Keratinocyte (primary cell): Measurements from ENCODE around the gene ZNF354C. TPM values are rescaled to one million over a fixed set of nuclear protein-coding genes. Genes with fewer than 3 reads are reported as not detected.

ENCODE experiments used
- DNase-seq: peaks from one replicate; pipeline ENCODE4 v3.0.0-alpha.2; 2011; ENCODE audit warnings: low read depth, missing footprints, low spot score
- FAIRE-seq: peaks from 2 replicates; lab custom pipeline; 2011; peaks lifted over from hg19 to GRCh38; lab: Jason Lieb, UNC
- H2AFZ ChIP-seq: 2 replicates; pipeline ENCODE4 v1.6.0; 2012; ENCODE audit warnings: low read length, control low read depth, inconsistent platforms; ENCODE audit not compliant: control insufficient read depth
- H3K27ac ChIP-seq: 2 replicates; pipeline ENCODE4 v1.5.1; 2011; ENCODE audit warnings: low read length; ENCODE audit not compliant: control insufficient read depth, insufficient read depth
- H3K27me3 ChIP-seq: 3 replicates; pipeline ENCODE4 v1.6.0; 2011; ENCODE audit warnings: low read length; ENCODE audit not compliant: control insufficient read depth, insufficient read depth; ENCODE audit errors: extremely low read depth
- H3K36me3 ChIP-seq, 2 experiments: 2 replicates in 1 of 2; 3 replicates in 1 of 2; pipeline ENCODE4 v1.5.1; 2011; ENCODE audit warnings: low read length in 2 of 2, mild to moderate bottlenecking in 1 of 2; ENCODE audit not compliant: control insufficient read depth in 2 of 2, insufficient read depth in 2 of 2; ENCODE audit errors: extremely low read depth in 1 of 2
- H3K4me1 ChIP-seq: 3 replicates; pipeline ENCODE4 v1.5.1; 2011; ENCODE audit warnings: low read length; ENCODE audit not compliant: control insufficient read depth, insufficient read depth; ENCODE audit errors: extremely low read depth
- H3K4me2 ChIP-seq: 3 replicates; pipeline ENCODE4 v1.6.0; 2011; ENCODE audit warnings: low read depth, low read length; ENCODE audit not compliant: control insufficient read depth, insufficient read depth; ENCODE audit errors: extremely low read depth
- H3K4me3 ChIP-seq, 3 experiments: fragments of 200-600 bp in 1 of 3; sonication (generic) in 1 of 3; 2 replicates in 2 of 3; 3 replicates in 1 of 3; pipeline ENCODE4 v1.5.1; 2011 to 2016; ENCODE audit warnings: low read length in 3 of 3, mild to moderate bottlenecking in 3 of 3, control low read depth in 2 of 3, inconsistent platforms in 1 of 3, low read depth in 1 of 3, mixed read lengths in 1 of 3, mixed run types in 1 of 3, moderate library complexity in 1 of 3; ENCODE audit not compliant: control insufficient read depth in 2 of 3, insufficient read depth in 2 of 3; ENCODE audit errors: extremely low read depth in 1 of 3
- H3K79me2 ChIP-seq: 2 replicates; pipeline ENCODE4 v1.6.0; 2012; ENCODE audit warnings: low read length; ENCODE audit not compliant: control insufficient read depth, insufficient read depth
- H3K9ac ChIP-seq: 3 replicates; pipeline ENCODE4 v1.6.0; 2011; ENCODE audit warnings: low read length; ENCODE audit not compliant: control insufficient read depth, insufficient read depth; ENCODE audit errors: extremely low read depth
- H3K9me1 ChIP-seq: 3 replicates; pipeline ENCODE4 v1.6.0; 2011; ENCODE audit warnings: low read length; ENCODE audit not compliant: control insufficient read depth, insufficient read depth; ENCODE audit errors: extremely low read depth
- H3K9me3 ChIP-seq: 2 replicates; pipeline ENCODE4 v1.5.1; 2012; ENCODE audit warnings: low read depth, low read length; ENCODE audit not compliant: control insufficient read depth
- H4K20me1 ChIP-seq: 3 replicates; pipeline ENCODE4 v1.6.0; 2011; ENCODE audit warnings: low read length; ENCODE audit not compliant: control insufficient read depth, insufficient read depth; ENCODE audit errors: extremely low read depth
- CTCF ChIP-seq, 3 experiments: IDR thresholded peaks in 1 of 3; conservative IDR thresholded peaks in 1 of 3; optimal IDR thresholded peaks in 1 of 3; 2 replicates in 2 of 3; 3 replicates in 1 of 3; pipeline versions ENCODE3 to v1.5.1; 2011; ENCODE audit warnings: low read length in 3 of 3, mild to moderate bottlenecking in 3 of 3, moderate library complexity in 2 of 3, control low read depth in 1 of 3, inconsistent platforms in 1 of 3; ENCODE audit not compliant: insufficient read depth in 2 of 3; ENCODE audit errors: extremely low read depth in 1 of 3
- EZH2 ChIP-seq: IDR thresholded peaks from one replicate; pipeline ENCODE4 v1.6.1; 2012; ENCODE audit warnings: inconsistent platforms, mild to moderate bottlenecking, low read length, moderate library complexity
- dilution Hi-C: fragments of 300-500 bp; cut with MboI; formaldehyde crosslinking; loops from one replicate; pipeline ENCODE4 v1.7.0; 2020; ENCODE audit warnings: low sequenced_read_pairs; ENCODE audit not compliant: extremely low pct_ligation_motif_present
- polyA plus RNA-seq, 5 experiments: library from polyadenylated mRNA; depleted of rRNA in 3 of 5; stranded (reverse) in 3 of 5; stranded (forward) in 1 of 5; unstranded in 1 of 5; fragments of >200 nt; gene quantifications; 1 replicate in 1 of 5; 2 replicates in 3 of 5; 3 replicates in 1 of 5; pipeline versions ENCODE4 v1.2.1 to v1.2.3, GENCODE V29; 2011 to 2012; ENCODE audit warnings: missing spikeins in 2 of 5, low read depth in 1 of 5, low replicate concordance in 1 of 5

The ZNF354C gene
- polyA plus RNA-seq, 1 donor (not counting 4 experiments of a cell fraction or from before 2014, with no cell fraction given): 2.7 TPM

GRCh38 chr5:179122411-179123108 lies 62.4 kb downstream of the ZNF354C start:
- no peak for FAIRE-seq
- no peaks in the 10 kb centered on the region for H3K27me3 ChIP-seq
- no peak overlapping the region for H3K4me3 ChIP-seq
- no peak overlapping the region for H2AFZ ChIP-seq
- H3K9ac ChIP-seq: no peak overlapping the region
- no peak overlapping the region for H3K27ac ChIP-seq
- no peaks in the 10 kb centered on the region for H3K4me1 ChIP-seq
- no peak for DNase-seq
- no peaks in the 10 kb centered on the region for H3K79me2 ChIP-seq
- H3K9me3 ChIP-seq: peaks cover 12% of the 10 kb centered on the region
- TF ChIP-seq CTCF (optimal IDR thresholded peaks at IDR 0.05 in 1 of 3, IDR thresholded peaks at IDR 0.05 in 1 of 3, conservative IDR thresholded peaks at IDR 0.05 in 1 of 3; ENCODE audit: extremely low read depth in 1 of 3, insufficient read depth in 2 of 3, low read length in 3 of 3) (no peak), EZH2 (no peak)
- no peaks in the 10 kb centered on the region for H4K20me1 ChIP-seq
- H3K4me2 ChIP-seq: no peak overlapping the region
- H3K36me3 ChIP-seq: no peaks in the 10 kb centered on the region
- H3K9me1 ChIP-seq: no peaks in the 10 kb centered on the region
- dilution Hi-C loops: no loop called here

- FAIRE-seq (no peak), DNase-seq (no peak)
- Histone ChIP-seq H3K4me3 (no peak overlapping the region), H3K79me2 (no peaks in the 10 kb centered on the region), H3K27ac (no peak overlapping the region), H3K4me2 (no peak overlapping the region), H3K9me1 (no peaks in the 10 kb centered on the region), H3K36me3 (no peaks in the 10 kb centered on the region), H3K4me1 (no peaks in the 10 kb centered on the region), H3K9me3 (peaks cover 12% of the 10 kb centered on the region), H3K9ac (no peak overlapping the region), H4K20me1 (no peaks in the 10 kb centered on the region), H2AFZ (no peak overlapping the region), H3K27me3 (no peaks in the 10 kb centered on the region)
- TF ChIP-seq CTCF (optimal IDR thresholded peaks at IDR 0.05 in 1 of 3, IDR thresholded peaks at IDR 0.05 in 1 of 3, conservative IDR thresholded peaks at IDR 0.05 in 1 of 3; ENCODE audit: extremely low read depth in 1 of 3, insufficient read depth in 2 of 3, low read length in 3 of 3) (no peak), EZH2 (no peak)
- dilution Hi-C loops: no loop called here
These were observed 62.9 kb downstream of the ZNF354C start for GRCh38 chr5:179123109-179123426.
